NCI-H446 treated with DMSO at 0.1 percent for 48 hours (cell line): ENCODE measurements around the gene TMEM202.
"Not testable (repeated sequence)": the region's sequence is repeated elsewhere in the genome, so short reads cannot be mapped to it uniquely, and the experiment has no call there.

Experiments used
- DNase-seq: peaks from one replicate; lab custom pipeline; 2025; lab: John Stamatoyannopoulos, UW

Gene TMEM202

GRCh38 chr15:72397796-72398588, at the start of gene TMEM202:
TMEM202 (plus strand) TSS chr15:72398305; CDS start chr15:72398327, 22 bp downstream.
- DNase-seq, result no peak

GRCh38 chr15:72353266-72353665, 44.8 kb upstream of the TMEM202 start:
- no peak for DNase-seq

GRCh38 chr15:72354496-72354895, 43.6 kb upstream of the TMEM202 start:
- no peak for DNase-seq

GRCh38 chr15:72358121-72358520, 40.0 kb upstream of the TMEM202 start:
- DNase-seq, result no peak

- DNase-seq, result no peak
Observed at GRCh38 chr15:72358650-72359171, 39.4 kb upstream of the TMEM202 start.

GRCh38 chr15:72361176-72361575, 36.9 kb upstream of the TMEM202 start:
- no peak for DNase-seq

- no peak for DNase-seq
Observed at GRCh38 chr15:72365844-72366243, 32.3 kb upstream of the TMEM202 start.

GRCh38 chr15:72368325-72368724, 29.8 kb upstream of the TMEM202 start:
- DNase-seq, result no peak

- DNase-seq, result no peak
Observed at GRCh38 chr15:72368899-72369298, 29.2 kb upstream of the TMEM202 start.

GRCh38 chr15:72369964-72370363, 28.1 kb upstream of the TMEM202 start:
- DNase-seq, result no peak

GRCh38 chr15:72372361-72372760, 25.7 kb upstream of the TMEM202 start:
- no peak for DNase-seq

- DNase-seq, result no peak
Observed at GRCh38 chr15:72375501-72375845, 22.6 kb upstream of the TMEM202 start.

GRCh38 chr15:72375846-72376581, 22.1 kb upstream of the TMEM202 start, which contains the start of gene HEXA:
HEXA (minus strand) TSS chr15:72376014; CDS start chr15:72375972, 42 bp downstream.
- peak; percentile 78 for DNase-seq

GRCh38 chr15:72377331-72377730, 20.8 kb upstream of the TMEM202 start:
- DNase-seq, result no peak

GRCh38 chr15:72379106-72379505, 19.0 kb upstream of the TMEM202 start:
- DNase-seq, result not testable (repeated sequence)

GRCh38 chr15:72379856-72380430, 18.2 kb upstream of the TMEM202 start:
- DNase-seq, result no peak

- no peak for DNase-seq
Observed at GRCh38 chr15:72380743-72381142, 17.4 kb upstream of the TMEM202 start.

- DNase-seq, result no peak
Observed at GRCh38 chr15:72382146-72382545, 16.0 kb upstream of the TMEM202 start.

- no peak for DNase-seq
Observed at GRCh38 chr15:72387741-72388140, 10.4 kb upstream of the TMEM202 start.

- DNase-seq, result no peak
Observed at GRCh38 chr15:72389231-72389630, 8.9 kb upstream of the TMEM202 start.

GRCh38 chr15:72396331-72396730, 1.8 kb upstream of the TMEM202 start:
- DNase-seq, result not testable (repeated sequence)

- DNase-seq, result no peak
Observed at GRCh38 chr15:72398648-72399047, 543 bp downstream of the TMEM202 start.

GRCh38 chr15:72402726-72403125, 4.6 kb downstream of the TMEM202 start:
- no peak for DNase-seq
